H9 (cell line): Measurements from ENCODE around the gene HIPK2. TPM values are rescaled to one million over a fixed set of nuclear protein-coding genes. Genes with fewer than 3 reads are reported as not detected.

Experiments used
- DNase-seq: peaks from one replicate; pipeline ENCODE4 v3.0.0-alpha.2; 2017
- H2AFZ ChIP-seq: one replicate; pipeline ENCODE4 v1.6.1; 2013; ENCODE audit warnings: mild to moderate bottlenecking, low read length, control low read depth, moderate library complexity
- H2AK5ac ChIP-seq: 2 replicates; pipeline ENCODE4 v1.6.1; 2013; ENCODE audit warnings: low read length, control low read depth, mixed read lengths; ENCODE audit not compliant: insufficient read length
- H2BK120ac ChIP-seq: one replicate; pipeline ENCODE4 v1.6.1; 2013; ENCODE audit warnings: low read depth, mild to moderate bottlenecking, low read length, control low read depth, inconsistent platforms; ENCODE audit not compliant: poor library complexity, severe bottlenecking
- H2BK12ac ChIP-seq: 2 replicates; pipeline ENCODE4 v1.6.1; 2013; ENCODE audit warnings: low read length, control low read depth, mixed read lengths, low read depth; ENCODE audit not compliant: insufficient read length
- H2BK15ac ChIP-seq: 2 replicates; pipeline ENCODE4 v1.6.1; 2013; ENCODE audit warnings: low read depth, low read length, control low read depth
- H2BK20ac ChIP-seq: one replicate; pipeline ENCODE4 v1.6.1; 2013; ENCODE audit warnings: low read depth, mild to moderate bottlenecking, low read length, control low read depth, inconsistent platforms; ENCODE audit not compliant: poor library complexity, severe bottlenecking
- H2BK5ac ChIP-seq: 2 replicates; pipeline ENCODE4 v1.6.1; 2013; ENCODE audit warnings: low read length, control low read depth, mixed read lengths; ENCODE audit not compliant: insufficient read length
- H3K14ac ChIP-seq: 2 replicates; pipeline ENCODE4 v1.6.1; 2013; ENCODE audit warnings: low read length, control low read depth; ENCODE audit not compliant: insufficient read depth
- H3K18ac ChIP-seq: 2 replicates; pipeline ENCODE4 v1.6.1; 2013; ENCODE audit warnings: low read depth, mild to moderate bottlenecking, mixed read lengths, low read length, control low read depth; ENCODE audit not compliant: insufficient read length
- H3K23ac ChIP-seq: 2 replicates; pipeline ENCODE4 v1.6.1; 2013; ENCODE audit warnings: low read length, control low read depth, mixed read lengths, low read depth; ENCODE audit not compliant: insufficient read length
- H3K23me2 ChIP-seq: 2 replicates; pipeline ENCODE4 v1.6.1; 2013; ENCODE audit warnings: low read depth, mild to moderate bottlenecking, mixed read lengths, low read length, control low read depth; ENCODE audit not compliant: insufficient read length, poor library complexity, severe bottlenecking
- H3K27ac ChIP-seq: 2 replicates; pipeline ENCODE4 v1.5.1; 2013; ENCODE audit warnings: low read length, control low read depth, mixed read lengths, low read depth; ENCODE audit not compliant: insufficient read length
- H3K27me3 ChIP-seq: 2 replicates; pipeline ENCODE4 v1.6.1; 2013; ENCODE audit warnings: low read length, control low read depth, inconsistent platforms; ENCODE audit not compliant: insufficient read depth
- H3K4ac ChIP-seq: 2 replicates; pipeline ENCODE4 v1.6.1; 2013; ENCODE audit warnings: low read depth, mild to moderate bottlenecking, control low read depth, inconsistent platforms, low read length, moderate library complexity
- H3K4me1 ChIP-seq: 2 replicates; pipeline ENCODE4 v1.6.1; 2013; ENCODE audit warnings: low read length, control low read depth, inconsistent platforms; ENCODE audit not compliant: insufficient read depth
- H3K4me2 ChIP-seq: 2 replicates; pipeline ENCODE4 v1.6.1; 2013; ENCODE audit warnings: low read length, control low read depth, mixed read lengths; ENCODE audit not compliant: insufficient read length, insufficient read depth
- H3K56ac ChIP-seq: 2 replicates; pipeline ENCODE4 v1.6.1; 2013; ENCODE audit warnings: low read depth, mild to moderate bottlenecking, mixed read lengths, low read length, control low read depth; ENCODE audit not compliant: insufficient read length
- H3K79me1 ChIP-seq: 2 replicates; pipeline ENCODE4 v1.6.1; 2013; ENCODE audit warnings: low read depth, mild to moderate bottlenecking, moderate library complexity, low read length, control low read depth, inconsistent platforms; ENCODE audit not compliant: insufficient read depth, poor library complexity, severe bottlenecking
- H3K79me2 ChIP-seq: 2 replicates; pipeline ENCODE4 v1.6.1; 2013; ENCODE audit warnings: low read length, control low read depth, inconsistent platforms; ENCODE audit not compliant: insufficient read depth
- H3K9ac ChIP-seq: 2 replicates; pipeline ENCODE4 v1.6.1; 2013; ENCODE audit warnings: low read length, control low read depth, mixed read lengths; ENCODE audit not compliant: insufficient read length; ENCODE audit errors: extremely low read depth
- H3K9me3 ChIP-seq: one replicate; pipeline ENCODE4 v1.6.1; 2013; ENCODE audit warnings: low read depth, low read length, inconsistent platforms; ENCODE audit not compliant: control insufficient read depth
- H3T11ph ChIP-seq: one replicate; pipeline ENCODE4 v1.6.1; 2013; ENCODE audit warnings: mild to moderate bottlenecking, low read length, control low read depth, inconsistent platforms
- H4K20me1 ChIP-seq: one replicate; pipeline ENCODE4 v1.6.1; 2013; ENCODE audit not compliant: control insufficient read depth, insufficient read length, insufficient read depth
- H4K5ac ChIP-seq: 2 replicates; pipeline ENCODE4 v1.6.1; 2013; ENCODE audit warnings: low read depth, mild to moderate bottlenecking, mixed read lengths, low read length, control low read depth; ENCODE audit not compliant: insufficient read length
- H4K8ac ChIP-seq: replicated peaks from 2 replicates; pipeline ENCODE4 v1.6.1; 2013; ENCODE audit warnings: low read length, control low read depth, mixed read lengths, low read depth; ENCODE audit not compliant: insufficient read length
- H4K91ac ChIP-seq: 2 replicates; pipeline ENCODE4 v1.6.1; 2013; ENCODE audit warnings: low read depth, mild to moderate bottlenecking, moderate library complexity, mixed read lengths, low read length, control low read depth; ENCODE audit not compliant: insufficient read length
- H3K27ac Mint-ChIP-seq, 3 experiments: 2 replicates in 2 of 3; 3 replicates in 1 of 3; pipeline ENCODE4 v1.8.0; 2020 to 2021; ENCODE audit warnings: mixed read lengths in 3 of 3, mild to moderate bottlenecking in 1 of 3, moderate library complexity in 1 of 3
- H3K27me3 Mint-ChIP-seq: 2 replicates; pipeline ENCODE4 v1.8.0; 2021; ENCODE audit warnings: low read depth, mild to moderate bottlenecking, moderate library complexity, mixed read lengths
- H3K36me3 Mint-ChIP-seq, 3 experiments: 2 replicates in 2 of 3; 3 replicates in 1 of 3; pipeline ENCODE4 v1.8.0; 2020 to 2021; ENCODE audit warnings: low read depth in 3 of 3, mixed read lengths in 3 of 3; ENCODE audit not compliant: insufficient read depth in 1 of 3
- H3K4me1 Mint-ChIP-seq, 2 experiments: 2 replicates each; pipeline ENCODE4 v1.8.0; 2020; ENCODE audit warnings: mixed read lengths in 2 of 2
- H3K4me3 Mint-ChIP-seq, 2 experiments: 2 replicates in 1 of 2; 3 replicates in 1 of 2; pipeline ENCODE4 v1.8.0; 2020 to 2021; ENCODE audit warnings: mild to moderate bottlenecking in 2 of 2, mixed read lengths in 2 of 2, moderate library complexity in 1 of 2
- H3K9me3 Mint-ChIP-seq, 2 experiments: 2 replicates in 1 of 2; 3 replicates in 1 of 2; pipeline ENCODE4 v1.8.0; 2020; ENCODE audit warnings: mild to moderate bottlenecking in 2 of 2, mixed read lengths in 2 of 2, moderate library complexity in 1 of 2
- WGBS: extraction: QIAGEN DNeasy Blood & Tissue Kit; methylation state at CpG from one replicate; pipeline ENCODE4 v1.1.7; 2013; ENCODE audit warnings: missing lambda C conversion rate, low lambda C conversion rate, mixed read lengths; ENCODE audit not compliant: insufficient read length; ENCODE audit errors: extremely low coverage; 5-methylcytosine and 5-hydroxymethylcytosine counted together
- total RNA-seq: library from RNA; stranded (reverse); gene quantifications from 2 replicates; pipeline ENCODE4 v1.2.1, GENCODE V29; 2021
- TF ChIP-seq, protein P1 (sequence below): fragments of 200-600 bp; sonication (generic); conservative IDR thresholded peaks from 3 replicates; pipeline ENCODE4 v1.8.0; 2021; ENCODE audit warnings: antibody characterized with exemption, mild to moderate bottlenecking

The HIPK2 gene
- total RNA-seq, 1 experiment from 2014 or later = 21.9 TPM

DNA sequence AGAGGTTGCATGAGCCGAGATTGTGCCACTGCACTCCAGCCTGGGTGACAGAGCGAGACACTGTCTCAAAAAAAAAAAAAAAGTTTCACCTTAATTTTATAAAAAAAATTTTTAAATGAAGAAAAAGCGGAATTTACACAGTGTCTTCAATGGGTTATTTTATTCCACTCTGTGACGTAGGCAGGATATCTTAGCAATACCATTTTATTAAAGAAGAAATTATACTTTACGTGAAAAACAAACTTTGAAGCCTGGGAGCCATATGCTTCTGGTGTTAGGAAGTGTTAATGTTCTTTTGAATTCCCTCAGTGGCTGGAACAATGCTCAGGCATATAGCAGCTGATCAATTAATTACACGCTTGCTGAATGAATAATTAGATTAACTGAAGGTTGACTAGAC lies 176.6 kb downstream of the HIPK2 start:
- H3K14ac ChIP-seq = no peak overlapping the region
- no peak overlapping the region for H2AK5ac ChIP-seq
- H3K4me3 Mint-ChIP-seq = no peak overlapping the region
- TF ChIP-seq, protein P1, sequence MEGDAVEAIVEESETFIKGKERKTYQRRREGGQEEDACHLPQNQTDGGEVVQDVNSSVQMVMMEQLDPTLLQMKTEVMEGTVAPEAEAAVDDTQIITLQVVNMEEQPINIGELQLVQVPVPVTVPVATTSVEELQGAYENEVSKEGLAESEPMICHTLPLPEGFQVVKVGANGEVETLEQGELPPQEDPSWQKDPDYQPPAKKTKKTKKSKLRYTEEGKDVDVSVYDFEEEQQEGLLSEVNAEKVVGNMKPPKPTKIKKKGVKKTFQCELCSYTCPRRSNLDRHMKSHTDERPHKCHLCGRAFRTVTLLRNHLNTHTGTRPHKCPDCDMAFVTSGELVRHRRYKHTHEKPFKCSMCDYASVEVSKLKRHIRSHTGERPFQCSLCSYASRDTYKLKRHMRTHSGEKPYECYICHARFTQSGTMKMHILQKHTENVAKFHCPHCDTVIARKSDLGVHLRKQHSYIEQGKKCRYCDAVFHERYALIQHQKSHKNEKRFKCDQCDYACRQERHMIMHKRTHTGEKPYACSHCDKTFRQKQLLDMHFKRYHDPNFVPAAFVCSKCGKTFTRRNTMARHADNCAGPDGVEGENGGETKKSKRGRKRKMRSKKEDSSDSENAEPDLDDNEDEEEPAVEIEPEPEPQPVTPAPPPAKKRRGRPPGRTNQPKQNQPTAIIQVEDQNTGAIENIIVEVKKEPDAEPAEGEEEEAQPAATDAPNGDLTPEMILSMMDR = no peak
- H4K91ac ChIP-seq = no peak overlapping the region
- no peak overlapping the region for H2BK15ac ChIP-seq
- no peak overlapping the region for H3K56ac ChIP-seq
- no peak overlapping the region for H2AFZ ChIP-seq
- no peak overlapping the region for H2BK120ac ChIP-seq
- H2BK5ac ChIP-seq = no peak overlapping the region
- H3K9me3 ChIP-seq = no peaks in the 10 kb centered on the region
- H3K23me2 ChIP-seq = no peaks in the 10 kb centered on the region
- no peak overlapping the region for H3T11ph ChIP-seq
- no peaks in the 10 kb centered on the region for H3K4me1 Mint-ChIP-seq
- no peak overlapping the region for H3K4ac ChIP-seq
- no peak overlapping the region for H3K27ac Mint-ChIP-seq
- no peaks in the 10 kb centered on the region for H4K20me1 ChIP-seq
- H3K9me3 Mint-ChIP-seq = no peaks in the 10 kb centered on the region
- no peak overlapping the region for H4K8ac ChIP-seq
- no CpG with 5 or more reads among the region's 6 CpGs for WGBS
- H3K4me2 ChIP-seq = no peak overlapping the region
- DNase-seq = no peak
- no peaks in the 10 kb centered on the region for H3K4me1 ChIP-seq
- no peak overlapping the region for H4K5ac ChIP-seq
- no peak overlapping the region for H3K27ac ChIP-seq
- no peak overlapping the region for H3K18ac ChIP-seq
- no peaks in the 10 kb centered on the region for H3K27me3 ChIP-seq
- no peaks in the 10 kb centered on the region for H3K79me1 ChIP-seq
- H3K79me2 ChIP-seq = no peaks in the 10 kb centered on the region
- no peak overlapping the region for H3K9ac ChIP-seq
- H2BK12ac ChIP-seq = no peak overlapping the region
- H2BK20ac ChIP-seq = no peak overlapping the region
- H3K27me3 Mint-ChIP-seq = no peaks in the 10 kb centered on the region
- peaks cover 0 to 12% (median 10%) of the 10 kb centered on the region in 3 experiments; a peak in 4 of 7 replicates for H3K36me3 Mint-ChIP-seq
- H3K23ac ChIP-seq = no peak overlapping the region
